Fibroblast of lung (primary cell): Measurements from ENCODE around the gene MESD. TPM values are rescaled to one million over a fixed set of nuclear protein-coding genes. Genes with fewer than 3 reads are reported as not detected.

Experiments
- DNase-seq, 2 donors: peaks; one replicate each; pipeline versions ENCODE4 v3.0.0 to v3.0.0-alpha.2; 2010; ENCODE audit warnings: low read depth in 2 of 2
- H2AFZ ChIP-seq: 2 replicates; pipeline ENCODE4 v1.5.1; 2012; ENCODE audit warnings: low read length, control low read depth, inconsistent platforms
- H3K27ac ChIP-seq: 2 replicates; pipeline ENCODE4 v1.5.1; 2011; ENCODE audit warnings: low read length, control low read depth; ENCODE audit not compliant: insufficient read depth
- H3K27me3 ChIP-seq: 2 replicates; pipeline ENCODE4 v1.5.1; 2011; ENCODE audit warnings: mild to moderate bottlenecking, low read length; ENCODE audit not compliant: control insufficient read depth, insufficient read depth
- H3K36me3 ChIP-seq: 2 replicates; pipeline ENCODE4 v1.5.1; 2011; ENCODE audit warnings: low read length; ENCODE audit not compliant: control insufficient read depth, insufficient read depth
- H3K4me1 ChIP-seq: 2 replicates; pipeline ENCODE4 v1.5.1; 2011; ENCODE audit warnings: low read length; ENCODE audit not compliant: control insufficient read depth, insufficient read depth; ENCODE audit errors: extremely low read depth
- H3K4me2 ChIP-seq: 2 replicates; pipeline ENCODE4 v1.5.1; 2011; ENCODE audit warnings: low read length, control low read depth; ENCODE audit not compliant: insufficient read depth; ENCODE audit errors: extremely low read depth
- H3K4me3 ChIP-seq, 4 experiments: fragments of 200-600 bp in 1 of 4; sonication (generic) in 1 of 4; replicated peaks in 1 of 4; 2 replicates each; pipeline ENCODE4 v1.5.1; 2011 to 2016; ENCODE audit warnings: low read length in 4 of 4, low read depth in 3 of 4, mild to moderate bottlenecking in 3 of 4, control low read depth in 2 of 4, inconsistent platforms in 1 of 4, mixed read lengths in 1 of 4; ENCODE audit not compliant: insufficient read depth in 1 of 4; ENCODE audit errors: control extremely low read depth in 1 of 4
- H3K79me2 ChIP-seq: 2 replicates; pipeline ENCODE4 v1.5.1; 2012; ENCODE audit warnings: mild to moderate bottlenecking, low read length, inconsistent platforms; ENCODE audit not compliant: control insufficient read depth, insufficient read depth
- H3K9ac ChIP-seq: 2 replicates; pipeline ENCODE4 v1.5.1; 2011; ENCODE audit warnings: mild to moderate bottlenecking, low read length, control low read depth; ENCODE audit not compliant: insufficient read depth
- H3K9me3 ChIP-seq: 2 replicates; pipeline ENCODE4 v1.5.1; 2012; ENCODE audit warnings: low read depth, low read length; ENCODE audit not compliant: control insufficient read depth, insufficient read depth
- H4K20me1 ChIP-seq: 2 replicates; pipeline ENCODE4 v1.5.1; 2011; ENCODE audit warnings: low read length; ENCODE audit not compliant: control insufficient read depth, insufficient read depth; ENCODE audit errors: extremely low read depth
- EZH2 ChIP-seq: IDR thresholded peaks from 2 replicates; pipeline ENCODE4 v1.5.1; 2012; ENCODE audit warnings: low read length, control low read depth, mild to moderate bottlenecking; ENCODE audit errors: missing control alignments
- polyA plus RNA-seq, 2 donors: library from polyadenylated mRNA; depleted of rRNA in 1 of 2; stranded (reverse) in 1 of 2; unstranded in 1 of 2; fragments of >200 nt; gene quantifications; 2 replicates each; pipeline ENCODE4 v1.2.1, GENCODE V29; 2011 to 2012; ENCODE audit warnings: missing spikeins in 1 of 2
- total RNA-seq: library from RNA; depleted of rRNA; stranded (reverse); fragments of >200 nt; gene quantifications from 2 replicates; pipeline ENCODE4 v1.2.1, GENCODE V29; 2014
- TF ChIP-seq, protein P1 (sequence below), 2 donors: IDR thresholded peaks in 1 of 2; conservative IDR thresholded peaks in 1 of 2; 1 replicate in 1 of 2; 2 replicates in 1 of 2; pipeline ENCODE4 v1.5.1; 2011 to 2012; ENCODE audit warnings: low read length in 2 of 2, control low read depth in 1 of 2, inconsistent platforms in 1 of 2, low read depth in 1 of 2, mild to moderate bottlenecking in 1 of 2

The MESD gene
- total and polyA plus RNA-seq, 2 donors (not counting 1 experiment from before 2014, with no cell fraction given): 21.3 to 26.0 TPM

DNA sequence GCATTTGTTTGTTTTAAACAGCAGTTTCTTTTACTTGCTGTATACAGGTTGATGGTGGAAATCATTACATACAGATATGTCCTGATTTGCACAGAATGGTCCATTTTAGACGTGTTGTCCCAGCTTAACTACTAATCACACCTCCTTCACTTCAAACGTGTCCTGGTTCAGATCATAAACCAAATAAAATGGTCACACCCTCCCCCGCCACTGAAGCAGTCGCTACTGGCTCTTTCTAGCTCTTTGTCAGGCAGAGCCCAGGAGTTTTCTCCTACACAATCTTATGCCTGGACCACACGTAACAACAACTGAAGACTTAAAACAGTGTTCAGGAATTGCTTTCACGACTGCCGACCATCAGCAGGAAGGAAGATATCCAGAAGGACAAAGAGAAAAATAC is 73.6 kb downstream of the MESD start:
- no peak overlapping the region for H2AFZ ChIP-seq
- no peak overlapping the region for H3K4me2 ChIP-seq
- DNase-seq: no peak
- no peaks in the 10 kb centered on the region for H3K27me3 ChIP-seq
- no peak overlapping the region for H3K27ac ChIP-seq
- no peak overlapping the region for H3K9ac ChIP-seq
- H3K36me3 ChIP-seq: peaks cover 13% of the 10 kb centered on the region
- H3K4me3 ChIP-seq: no peak overlapping the region
- H3K79me2 ChIP-seq: no peaks in the 10 kb centered on the region
- TF ChIP-seq, protein P1, sequence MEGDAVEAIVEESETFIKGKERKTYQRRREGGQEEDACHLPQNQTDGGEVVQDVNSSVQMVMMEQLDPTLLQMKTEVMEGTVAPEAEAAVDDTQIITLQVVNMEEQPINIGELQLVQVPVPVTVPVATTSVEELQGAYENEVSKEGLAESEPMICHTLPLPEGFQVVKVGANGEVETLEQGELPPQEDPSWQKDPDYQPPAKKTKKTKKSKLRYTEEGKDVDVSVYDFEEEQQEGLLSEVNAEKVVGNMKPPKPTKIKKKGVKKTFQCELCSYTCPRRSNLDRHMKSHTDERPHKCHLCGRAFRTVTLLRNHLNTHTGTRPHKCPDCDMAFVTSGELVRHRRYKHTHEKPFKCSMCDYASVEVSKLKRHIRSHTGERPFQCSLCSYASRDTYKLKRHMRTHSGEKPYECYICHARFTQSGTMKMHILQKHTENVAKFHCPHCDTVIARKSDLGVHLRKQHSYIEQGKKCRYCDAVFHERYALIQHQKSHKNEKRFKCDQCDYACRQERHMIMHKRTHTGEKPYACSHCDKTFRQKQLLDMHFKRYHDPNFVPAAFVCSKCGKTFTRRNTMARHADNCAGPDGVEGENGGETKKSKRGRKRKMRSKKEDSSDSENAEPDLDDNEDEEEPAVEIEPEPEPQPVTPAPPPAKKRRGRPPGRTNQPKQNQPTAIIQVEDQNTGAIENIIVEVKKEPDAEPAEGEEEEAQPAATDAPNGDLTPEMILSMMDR (conservative IDR thresholded peaks at IDR 0.05 in 1 of 2, IDR thresholded peaks at IDR 0.05 in 1 of 2; ENCODE audit: low read depth in 1 of 2, low read length in 2 of 2): no peak
- TF ChIP-seq EZH2: no peak
- no peaks in the 10 kb centered on the region for H4K20me1 ChIP-seq
- H3K9me3 ChIP-seq: no peaks in the 10 kb centered on the region
- no peaks in the 10 kb centered on the region for H3K4me1 ChIP-seq

DNA sequence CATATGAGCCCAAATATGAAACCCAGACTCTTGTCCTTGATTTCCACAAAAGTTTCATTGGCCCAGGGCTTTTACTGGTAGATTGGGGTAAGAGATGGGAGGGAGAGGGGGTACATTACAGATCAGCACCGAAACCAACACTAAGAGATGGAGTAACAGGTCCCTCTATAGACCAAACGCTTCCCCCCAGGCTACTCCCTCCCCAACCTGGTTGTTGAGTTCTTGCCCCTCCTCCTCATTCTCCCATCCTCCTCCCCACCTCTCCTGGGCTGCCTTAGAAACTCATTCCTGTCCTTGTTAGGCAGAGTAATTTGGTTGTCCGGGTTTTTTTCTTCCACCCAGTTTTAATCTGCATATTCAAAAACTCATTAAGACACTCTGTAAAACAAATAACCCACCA is 74.1 kb downstream of the MESD start:
- Histone ChIP-seq H2AFZ (no peak overlapping the region), H3K4me2 (no peak overlapping the region), H3K79me2 (no peaks in the 10 kb centered on the region), H3K9me3 (no peaks in the 10 kb centered on the region), H3K27me3 (no peaks in the 10 kb centered on the region), H3K4me1 (no peaks in the 10 kb centered on the region), H3K4me3 (no peak overlapping the region), H4K20me1 (no peaks in the 10 kb centered on the region), H3K9ac (no peak overlapping the region), H3K36me3 (peaks cover 13% of the 10 kb centered on the region), H3K27ac (no peak overlapping the region)
- no peak for DNase-seq
- no peak for TF ChIP-seq EZH2
- TF ChIP-seq, protein P1 (conservative IDR thresholded peaks at IDR 0.05 in 1 of 2, IDR thresholded peaks at IDR 0.05 in 1 of 2; ENCODE audit: low read depth in 1 of 2, low read length in 2 of 2): no peak

DNA sequence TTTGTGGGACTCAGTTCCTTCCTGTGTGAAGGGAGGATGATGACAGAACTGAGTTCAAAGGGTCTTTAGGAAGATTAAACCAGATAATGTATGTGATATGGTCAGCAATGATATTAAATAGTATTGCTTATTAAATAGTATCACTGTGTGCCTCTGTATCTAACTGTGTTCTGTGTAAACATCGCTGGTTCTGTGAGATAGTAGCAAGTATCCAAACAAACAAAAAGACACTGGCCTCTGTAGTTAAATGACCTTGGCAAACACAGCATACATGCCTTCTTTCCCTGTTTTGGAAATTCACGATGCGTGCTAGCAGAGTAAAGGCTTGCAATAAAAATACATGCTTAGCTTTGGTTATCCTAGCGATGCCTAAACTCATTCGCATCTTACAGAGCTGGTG is 76.1 kb downstream of the MESD start:
- H3K4me1 ChIP-seq: no peaks in the 10 kb centered on the region
- H3K79me2 ChIP-seq: no peaks in the 10 kb centered on the region
- no peaks in the 10 kb centered on the region for H4K20me1 ChIP-seq
- H3K9ac ChIP-seq: no peak overlapping the region
- H3K4me3 ChIP-seq: no peak overlapping the region
- H3K4me2 ChIP-seq: no peak overlapping the region
- no peaks in the 10 kb centered on the region for H3K9me3 ChIP-seq
- peaks cover 20% of the 10 kb centered on the region for H3K36me3 ChIP-seq
- H2AFZ ChIP-seq: no peak overlapping the region
- TF ChIP-seq, protein P1 (conservative IDR thresholded peaks at IDR 0.05 in 1 of 2, IDR thresholded peaks at IDR 0.05 in 1 of 2; ENCODE audit: low read depth in 1 of 2, low read length in 2 of 2): no peak
- no peak for TF ChIP-seq EZH2
- no peaks in the 10 kb centered on the region for H3K27me3 ChIP-seq
- no peak for DNase-seq
- H3K27ac ChIP-seq: no peak overlapping the region
